Upper lobe of left lung (tissue), 6 donors: ENCODE measurements around the gene CYSTM1. TPM values are rescaled to one million over a fixed set of nuclear protein-coding genes. Genes with fewer than 3 reads are reported as not detected.

Experiments
- ATAC-seq, 2 donors: fragments of 200-7000 bp; cut with Tn5 transposase; one replicate each; pipeline ENCODE4 v1.9.1; 2022; ENCODE audit warnings: mild to moderate bottlenecking in 2 of 2, moderate library complexity in 2 of 2; ENCODE audit not compliant: low FRiP score in 2 of 2
- DNase-seq, 2 donors: peaks; one replicate each; pipeline ENCODE4 v3.0.0-alpha.2; 2019 to 2020
- H3K27ac ChIP-seq, 4 donors: fragments of 200-600 bp; sonication (generic); one replicate each; pipeline ENCODE4 v1.5.1; 2016 to 2019
- H3K27me3 ChIP-seq, 4 donors: fragments of 200-600 bp; sonication (generic); one replicate each; pipeline ENCODE4 v1.5.1; 2017 to 2019
- H3K36me3 ChIP-seq, 4 donors: fragments of 200-600 bp; sonication (generic); one replicate each; pipeline ENCODE4 v1.5.1; 2016 to 2019
- H3K4me1 ChIP-seq, 4 donors: fragments of 200-600 bp; sonication (generic); one replicate each; pipeline ENCODE4 v1.5.1; 2018 to 2019
- H3K4me3 ChIP-seq, 4 donors: fragments of 200-600 bp; sonication (generic); one replicate each; pipeline ENCODE4 v1.5.1; 2017 to 2019; ENCODE audit warnings: mild to moderate bottlenecking in 2 of 4, moderate library complexity in 1 of 4
- H3K9me3 ChIP-seq, 4 donors: fragments of 200-600 bp; sonication (generic); one replicate each; pipeline ENCODE4 v1.5.1; 2018 to 2019
- CTCF ChIP-seq, 6 experiments: fragments of 450-650 bp in 4 of 6; fragments of 200-600 bp in 2 of 6; sonication (generic) in 2 of 6; IDR thresholded peaks; one replicate each; pipeline ENCODE4 v1.5.1; 2016 to 2019; ENCODE audit warnings: antibody characterized with exemption in 6 of 6
- EP300 ChIP-seq, 4 donors: sonication (generic); formaldehyde crosslinking; IDR thresholded peaks; one replicate each; pipeline ENCODE4 v1.5.1; 2017; ENCODE audit warnings: antibody characterized with exemption in 4 of 4, control low read depth in 2 of 4
- POLR2A ChIP-seq, 4 donors: fragments of 450-650 bp; IDR thresholded peaks; one replicate each; pipeline ENCODE4 v1.5.1; 2016 to 2017; ENCODE audit warnings: antibody characterized with exemption in 4 of 4, mild to moderate bottlenecking in 2 of 4
- POLR2AphosphoS5 ChIP-seq, 2 donors: sonication (generic); formaldehyde crosslinking; IDR thresholded peaks; one replicate each; pipeline ENCODE4 v1.5.1; 2017; ENCODE audit warnings: antibody characterized with exemption in 2 of 2
- WGBS, 2 donors: methylation state at CpG; one replicate each; pipeline ENCODE4 v1.1.5; 2017 to 2018; 5-methylcytosine and 5-hydroxymethylcytosine counted together
- total RNA-seq, 6 donors: library from RNA; depleted of rRNA in 4 of 6; stranded (reverse); fragments of >200 nt in 4 of 6; gene quantifications; one replicate each; pipeline versions ENCODE4 v1.1.0 to v1.2.1, GENCODE V29; 2016 to 2021
- donor health status: DM: no; HTN: no; CAD: no; lungs with moderate emphysema.
- donor health status: DM: no; HTN: yes; CAD: no; lungs with severe emphysema.

Gene CYSTM1
- total RNA-seq, 6 donors from 2014 or later, result 24.1 to 139 (median 91.9) TPM

GRCh38 chr5:140136624-140137023 is 38.4 kb upstream of the CYSTM1 start:
- H3K27ac ChIP-seq, result no peak overlapping the region
- H3K4me3 ChIP-seq, result no peak overlapping the region
- peaks cover 24 to 35% (median 33%) of the 10 kb centered on the region in 4 donors for H3K4me1 ChIP-seq
- H3K9me3 ChIP-seq, result no peaks in the 10 kb centered on the region
- H3K27me3 ChIP-seq, result no peaks in the 10 kb centered on the region
- ATAC-seq (no peak), DNase-seq (no peak)
- WGBS, 2 donors, result 95 to 100% methylated on average over 1 of the region's 1 CpG
- H3K36me3 ChIP-seq, result no peaks in the 10 kb centered on the region
- no peak for TF ChIP-seq EP300 (IDR thresholded peaks at IDR 0.05)
- no peak for TF ChIP-seq POLR2AphosphoS5 (IDR thresholded peaks at IDR 0.05)
- no peak for TF ChIP-seq CTCF (IDR thresholded peaks at IDR 0.05)
- TF ChIP-seq POLR2A (IDR thresholded peaks at IDR 0.05), result no peak

- TF ChIP-seq CTCF (IDR thresholded peaks at IDR 0.05) (no peak), POLR2A (IDR thresholded peaks at IDR 0.05) (no peak), POLR2AphosphoS5 (IDR thresholded peaks at IDR 0.05) (no peak), EP300 (IDR thresholded peaks at IDR 0.05) (no peak)
- Histone ChIP-seq H3K27ac (no peak overlapping the region), H3K9me3 (no peaks in the 10 kb centered on the region), H3K36me3 (no peaks in the 10 kb centered on the region), H3K27me3 (no peaks in the 10 kb centered on the region), H3K4me3 (no peak overlapping the region), H3K4me1 (peaks cover 21 to 27% (median 24%) of the 10 kb centered on the region in 4 donors)
- DNase-seq (peak in 1 of 2 donors; percentile 63), ATAC-seq (peak in 1 of 2 donors; percentile 30)
- 59 to 70% methylated on average over 3 of the region's 3 CpGs for WGBS, 2 donors
These were observed 34.6 kb upstream of the CYSTM1 start for GRCh38 chr5:140140435-140140834.

GRCh38 chr5:140141241-140141640 is 33.7 kb upstream of the CYSTM1 start:
- DNase-seq (no peak), ATAC-seq (peak; percentile 41 to 58)
- Histone ChIP-seq H3K27me3 (no peaks in the 10 kb centered on the region), H3K4me3 (no peak overlapping the region), H3K27ac (no peak overlapping the region), H3K36me3 (no peaks in the 10 kb centered on the region), H3K4me1 (peaks cover 27 to 34% (median 32%) of the 10 kb centered on the region in 4 donors), H3K9me3 (no peaks in the 10 kb centered on the region)
- TF ChIP-seq CTCF (IDR thresholded peaks at IDR 0.05) (no peak), POLR2A (IDR thresholded peaks at IDR 0.05) (no peak), EP300 (IDR thresholded peaks at IDR 0.05) (no peak), POLR2AphosphoS5 (IDR thresholded peaks at IDR 0.05) (no peak)

- H3K4me1 ChIP-seq, result peaks cover 31 to 38% (median 37%) of the 10 kb centered on the region in 4 donors
- ATAC-seq (no peak), DNase-seq (no peak)
- no peak overlapping the region for H3K4me3 ChIP-seq
- no peaks in the 10 kb centered on the region for H3K27me3 ChIP-seq
- H3K36me3 ChIP-seq, result no peaks in the 10 kb centered on the region
- no peak overlapping the region for H3K27ac ChIP-seq
- TF ChIP-seq CTCF (IDR thresholded peaks at IDR 0.05) (no peak), POLR2AphosphoS5 (IDR thresholded peaks at IDR 0.05) (no peak), POLR2A (IDR thresholded peaks at IDR 0.05) (no peak), EP300 (IDR thresholded peaks at IDR 0.05) (no peak)
- H3K9me3 ChIP-seq, result no peaks in the 10 kb centered on the region
- WGBS, 2 donors, result 78 to 89% methylated on average over 2 to 5 of the region's 5 CpGs
These were observed 32.7 kb upstream of the CYSTM1 start for GRCh38 chr5:140142246-140142645.

GRCh38 chr5:140142856-140143255 is 32.1 kb upstream of the CYSTM1 start:
- peaks cover 31 to 38% (median 35%) of the 10 kb centered on the region in 4 donors for H3K4me1 ChIP-seq
- DNase-seq (no peak), ATAC-seq (no peak)
- H3K27me3 ChIP-seq, result no peaks in the 10 kb centered on the region
- no peaks in the 10 kb centered on the region for H3K9me3 ChIP-seq
- H3K27ac ChIP-seq, result no peak overlapping the region
- H3K4me3 ChIP-seq, result no peak overlapping the region
- TF ChIP-seq POLR2A (IDR thresholded peaks at IDR 0.05), result no peak
- TF ChIP-seq POLR2AphosphoS5 (IDR thresholded peaks at IDR 0.05), result no peak
- TF ChIP-seq CTCF (IDR thresholded peaks at IDR 0.05), result no peak
- no peak for TF ChIP-seq EP300 (IDR thresholded peaks at IDR 0.05)
- no peaks in the 10 kb centered on the region for H3K36me3 ChIP-seq
- 91 to 95% methylated on average over 7 of the region's 7 CpGs for WGBS, 2 donors
